ENCODE measurements around the gene SHLD1.

Gene SHLD1

DNA sequence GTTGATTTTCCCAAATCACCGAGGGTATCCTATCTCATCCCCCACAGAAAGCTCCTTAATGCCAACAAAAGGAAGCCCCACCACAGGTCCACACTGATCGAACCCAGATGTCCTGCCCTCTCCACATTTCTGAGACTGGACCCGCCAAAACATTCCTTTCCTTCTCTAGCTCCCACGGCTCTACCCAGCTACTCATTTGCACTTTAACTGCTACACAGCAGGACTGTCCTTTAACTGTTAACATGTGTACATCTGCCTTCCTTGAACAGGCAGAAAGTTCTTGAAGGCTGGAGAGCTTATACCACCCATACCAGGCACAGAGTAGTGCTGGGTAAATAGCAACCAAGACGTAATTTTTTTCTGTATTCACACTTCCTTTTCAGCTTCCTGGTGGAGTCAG, 131.5 kb downstream of the SHLD1 start:
- TF ChIP-seq, protein P1, sequence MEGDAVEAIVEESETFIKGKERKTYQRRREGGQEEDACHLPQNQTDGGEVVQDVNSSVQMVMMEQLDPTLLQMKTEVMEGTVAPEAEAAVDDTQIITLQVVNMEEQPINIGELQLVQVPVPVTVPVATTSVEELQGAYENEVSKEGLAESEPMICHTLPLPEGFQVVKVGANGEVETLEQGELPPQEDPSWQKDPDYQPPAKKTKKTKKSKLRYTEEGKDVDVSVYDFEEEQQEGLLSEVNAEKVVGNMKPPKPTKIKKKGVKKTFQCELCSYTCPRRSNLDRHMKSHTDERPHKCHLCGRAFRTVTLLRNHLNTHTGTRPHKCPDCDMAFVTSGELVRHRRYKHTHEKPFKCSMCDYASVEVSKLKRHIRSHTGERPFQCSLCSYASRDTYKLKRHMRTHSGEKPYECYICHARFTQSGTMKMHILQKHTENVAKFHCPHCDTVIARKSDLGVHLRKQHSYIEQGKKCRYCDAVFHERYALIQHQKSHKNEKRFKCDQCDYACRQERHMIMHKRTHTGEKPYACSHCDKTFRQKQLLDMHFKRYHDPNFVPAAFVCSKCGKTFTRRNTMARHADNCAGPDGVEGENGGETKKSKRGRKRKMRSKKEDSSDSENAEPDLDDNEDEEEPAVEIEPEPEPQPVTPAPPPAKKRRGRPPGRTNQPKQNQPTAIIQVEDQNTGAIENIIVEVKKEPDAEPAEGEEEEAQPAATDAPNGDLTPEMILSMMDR (IDR thresholded peaks at IDR 0.05; ENCODE audit: control insufficient read depth, extremely low read depth, insufficient read depth): no peak
- no peak for DNase-seq (ENCODE audit: low read depth)
- no peak overlapping the region for H3K4me3 ChIP-seq (ENCODE audit: low read depth, low read length)

DNA sequence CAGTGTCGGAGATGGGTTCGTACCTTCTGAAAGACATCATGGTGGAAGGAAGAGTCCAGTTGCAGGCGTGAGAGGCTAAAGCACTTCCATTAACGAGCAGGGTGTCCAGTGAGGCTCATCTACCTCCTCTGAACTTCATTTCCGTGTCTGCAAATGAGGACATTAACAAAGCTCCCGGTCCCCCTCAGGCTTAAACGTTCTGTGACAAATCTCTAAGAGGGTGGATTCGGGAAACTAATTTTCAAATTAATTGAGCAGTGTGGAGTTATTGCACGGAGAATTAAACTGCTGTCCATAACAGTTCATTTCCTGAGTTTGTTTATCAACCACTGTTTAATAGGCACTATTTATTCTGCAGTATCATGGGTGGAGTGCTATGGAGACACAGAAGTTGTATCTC, 132.0 kb downstream of the SHLD1 start:
- TF ChIP-seq, protein P1 (IDR thresholded peaks at IDR 0.05; ENCODE audit: control insufficient read depth, extremely low read depth, insufficient read depth): no peak
- DNase-seq (ENCODE audit: low read depth): peak; percentile 21

DNA sequence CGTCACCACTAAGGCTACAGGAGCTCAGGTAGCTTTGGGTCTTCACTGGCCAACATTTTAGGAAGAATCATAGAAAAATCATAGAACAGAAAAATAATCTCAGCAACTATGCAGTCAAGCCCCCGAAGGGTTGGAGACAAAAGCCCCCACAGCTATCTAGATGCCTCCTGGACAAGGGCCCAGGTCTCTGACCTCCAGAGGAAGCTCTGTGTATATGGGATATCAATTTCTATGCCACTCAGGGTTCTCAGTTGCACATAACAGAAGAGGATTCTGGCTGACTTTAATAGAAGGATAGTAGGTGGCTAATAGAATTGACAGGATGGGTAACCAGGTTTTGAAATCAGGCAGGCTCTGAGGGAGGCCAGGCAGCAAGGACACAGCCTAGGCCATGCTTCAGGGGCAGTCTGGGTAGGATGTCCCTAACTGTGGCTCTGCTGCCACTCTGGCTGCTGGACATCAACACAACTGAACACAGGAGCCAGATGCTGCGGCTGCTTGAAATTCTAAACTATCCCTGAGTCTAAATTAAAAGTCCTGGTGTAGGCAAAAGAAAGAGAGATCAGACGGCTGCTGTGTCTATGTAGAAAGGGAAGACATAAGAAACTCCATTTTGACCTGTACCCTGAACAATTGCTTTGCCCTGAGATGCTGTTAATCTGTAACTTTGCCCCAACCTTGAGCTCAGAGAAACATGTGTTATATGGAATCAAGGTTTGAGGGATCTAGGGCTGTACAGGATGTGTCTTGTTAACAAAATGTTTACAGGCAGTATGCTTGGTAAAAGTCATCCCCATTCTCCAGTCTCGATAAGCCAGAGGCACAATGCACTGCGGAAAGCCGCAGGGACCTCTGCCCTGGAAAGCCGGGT, 134.5 kb downstream of the SHLD1 start:
- DNase-seq (ENCODE audit: low read depth): no peak
- TF ChIP-seq, protein P1 (IDR thresholded peaks at IDR 0.05; ENCODE audit: control insufficient read depth, extremely low read depth, insufficient read depth): no peak
- no peak overlapping the region for H3K4me3 ChIP-seq (ENCODE audit: low read depth, low read length)

More for the DNA sequence above, 132.0 kb downstream of the SHLD1 start:
- H3K4me3 ChIP-seq (ENCODE audit: low read depth, low read length): no peak overlapping the region

DNA sequence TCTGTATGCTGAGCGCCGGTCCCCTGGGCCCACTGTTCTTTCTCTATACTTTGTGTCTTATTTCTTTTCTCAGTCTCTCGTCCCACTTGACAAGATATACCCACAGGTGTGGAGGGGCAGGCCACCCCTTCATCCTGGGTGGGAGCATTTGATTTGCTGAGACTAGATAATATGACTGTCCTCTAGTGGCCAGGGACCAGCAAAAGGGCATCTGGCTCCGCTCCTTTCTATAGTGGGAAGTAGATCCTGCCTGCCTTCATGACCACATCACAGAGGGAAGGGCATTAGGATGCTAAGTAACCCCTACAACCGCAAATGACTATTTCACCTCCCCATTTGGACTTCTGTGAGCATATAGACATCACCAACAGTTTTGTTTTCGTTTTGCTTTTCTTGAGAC, 135.7 kb downstream of the SHLD1 start:
- H3K4me3 ChIP-seq (ENCODE audit: low read depth, low read length): no peak overlapping the region
- TF ChIP-seq, protein P1 (IDR thresholded peaks at IDR 0.05; ENCODE audit: control insufficient read depth, extremely low read depth, insufficient read depth): no peak
- DNase-seq (ENCODE audit: low read depth): no peak

DNA sequence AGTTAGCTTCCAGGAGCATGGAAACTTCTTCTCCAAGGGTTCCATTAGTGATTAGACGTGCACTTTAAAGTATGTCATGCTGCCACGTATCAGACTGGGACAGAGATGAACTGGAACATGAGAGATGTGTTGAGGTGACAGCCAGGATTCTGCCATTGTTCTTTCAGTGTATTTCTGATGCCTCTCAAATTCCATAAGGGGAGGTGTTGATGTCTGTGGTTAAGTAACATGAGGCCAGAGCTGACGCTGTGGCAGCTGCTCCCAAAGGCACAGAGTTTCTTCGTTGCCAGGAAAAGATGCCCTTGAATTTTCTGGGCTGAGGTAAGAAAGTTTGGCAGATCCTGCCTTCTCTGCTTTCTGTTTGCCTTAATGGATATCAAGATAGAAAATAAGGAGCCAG, 136.6 kb downstream of the SHLD1 start:
- DNase-seq (ENCODE audit: low read depth): no peak
- TF ChIP-seq, protein P1 (IDR thresholded peaks at IDR 0.05; ENCODE audit: control insufficient read depth, extremely low read depth, insufficient read depth): no peak
- H3K4me3 ChIP-seq (ENCODE audit: low read depth, low read length): no peak overlapping the region

DNA sequence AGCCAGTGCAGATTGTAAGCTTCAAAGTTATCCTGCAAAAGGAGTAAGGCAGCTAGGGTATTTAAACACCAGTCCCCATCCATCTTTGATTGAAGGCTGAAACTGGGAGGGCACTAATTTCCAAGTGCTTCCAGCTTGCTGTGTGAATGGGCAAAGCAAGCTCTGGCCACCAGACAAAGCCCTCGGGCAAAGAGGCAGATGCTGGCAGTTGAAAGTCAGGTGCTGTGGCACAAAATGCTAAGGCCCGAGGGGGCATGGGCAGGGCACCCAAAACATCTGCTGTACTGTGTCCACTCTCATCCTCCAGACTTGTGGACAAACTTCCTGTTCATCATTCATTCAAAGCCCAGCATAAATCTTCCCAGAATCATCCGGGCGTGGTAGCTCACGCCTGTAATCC, 137.2 kb downstream of the SHLD1 start:
- H3K4me3 ChIP-seq (ENCODE audit: low read depth, low read length): no peak overlapping the region
- no peak for DNase-seq (ENCODE audit: low read depth)
- TF ChIP-seq, protein P1 (IDR thresholded peaks at IDR 0.05; ENCODE audit: control insufficient read depth, extremely low read depth, insufficient read depth): no peak

DNA sequence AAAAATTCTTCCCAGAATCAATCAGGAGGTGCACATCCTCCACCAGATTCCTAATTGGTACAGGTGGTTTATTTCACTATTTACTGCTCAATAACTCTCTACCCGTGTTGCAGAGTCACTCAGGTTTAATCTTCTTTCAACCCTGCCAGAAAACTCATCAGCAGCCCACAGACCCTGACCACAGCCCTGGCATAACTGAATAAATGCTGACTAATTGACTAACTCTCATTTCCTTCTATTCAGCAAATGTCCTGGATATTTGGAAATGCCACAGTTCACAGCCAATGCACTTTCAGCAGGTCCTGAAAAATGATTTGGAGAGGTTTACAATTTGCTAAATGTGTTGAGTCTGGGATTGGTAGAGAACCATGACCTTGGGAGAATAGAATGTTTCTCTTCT, 137.8 kb downstream of the SHLD1 start:
- TF ChIP-seq, protein P1 (IDR thresholded peaks at IDR 0.05; ENCODE audit: control insufficient read depth, extremely low read depth, insufficient read depth): no peak
- no peak overlapping the region for H3K4me3 ChIP-seq (ENCODE audit: low read depth, low read length)
- no peak for DNase-seq (ENCODE audit: low read depth)
